Loucy (cell line): ENCODE data around the gene SH2D4B.

Source experiments
- EZH2phosphoT487 ChIP-seq: fragments of 200-600 bp; IDR thresholded peaks from 2 replicates; pipeline ENCODE4 v1.6.1; 2018; ENCODE audit warnings: antibody characterized with exemption, mild to moderate bottlenecking, moderate library complexity, borderline replicate concordance
- TF ChIP-seq, protein P1 (sequence below): fragments of 200-600 bp; sonication (generic); conservative IDR thresholded peaks from 2 replicates; pipeline ENCODE4 v1.5.1; 2014; ENCODE audit warnings: mild to moderate bottlenecking, antibody characterized with exemption, low read length

DNA sequence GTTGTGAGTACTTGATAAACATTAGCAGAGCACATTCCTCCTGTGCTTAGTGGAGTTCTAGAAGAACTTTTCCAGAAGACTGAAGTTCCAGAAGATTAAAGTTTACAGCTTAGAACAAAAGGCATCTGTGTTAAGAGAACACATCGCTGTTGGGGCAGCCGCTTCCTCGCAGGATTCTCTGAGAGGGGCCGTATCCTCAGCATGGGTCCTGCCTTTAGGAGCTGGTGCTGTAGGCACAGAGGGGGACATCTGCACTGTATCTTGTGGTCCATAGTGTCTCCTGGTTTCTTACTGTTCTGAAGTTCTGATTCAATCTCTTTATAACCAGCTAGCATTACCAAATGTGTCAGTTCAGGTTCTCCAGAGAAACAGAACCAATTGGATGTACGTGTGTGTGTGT is 16.3 kb downstream of the SH2D4B start:
- TF ChIP-seq, protein P1, sequence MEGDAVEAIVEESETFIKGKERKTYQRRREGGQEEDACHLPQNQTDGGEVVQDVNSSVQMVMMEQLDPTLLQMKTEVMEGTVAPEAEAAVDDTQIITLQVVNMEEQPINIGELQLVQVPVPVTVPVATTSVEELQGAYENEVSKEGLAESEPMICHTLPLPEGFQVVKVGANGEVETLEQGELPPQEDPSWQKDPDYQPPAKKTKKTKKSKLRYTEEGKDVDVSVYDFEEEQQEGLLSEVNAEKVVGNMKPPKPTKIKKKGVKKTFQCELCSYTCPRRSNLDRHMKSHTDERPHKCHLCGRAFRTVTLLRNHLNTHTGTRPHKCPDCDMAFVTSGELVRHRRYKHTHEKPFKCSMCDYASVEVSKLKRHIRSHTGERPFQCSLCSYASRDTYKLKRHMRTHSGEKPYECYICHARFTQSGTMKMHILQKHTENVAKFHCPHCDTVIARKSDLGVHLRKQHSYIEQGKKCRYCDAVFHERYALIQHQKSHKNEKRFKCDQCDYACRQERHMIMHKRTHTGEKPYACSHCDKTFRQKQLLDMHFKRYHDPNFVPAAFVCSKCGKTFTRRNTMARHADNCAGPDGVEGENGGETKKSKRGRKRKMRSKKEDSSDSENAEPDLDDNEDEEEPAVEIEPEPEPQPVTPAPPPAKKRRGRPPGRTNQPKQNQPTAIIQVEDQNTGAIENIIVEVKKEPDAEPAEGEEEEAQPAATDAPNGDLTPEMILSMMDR = no peak
- TF ChIP-seq EZH2phosphoT487 = no peak
